Measurements from ENCODE around the gene KLHDC7B.

DNA sequence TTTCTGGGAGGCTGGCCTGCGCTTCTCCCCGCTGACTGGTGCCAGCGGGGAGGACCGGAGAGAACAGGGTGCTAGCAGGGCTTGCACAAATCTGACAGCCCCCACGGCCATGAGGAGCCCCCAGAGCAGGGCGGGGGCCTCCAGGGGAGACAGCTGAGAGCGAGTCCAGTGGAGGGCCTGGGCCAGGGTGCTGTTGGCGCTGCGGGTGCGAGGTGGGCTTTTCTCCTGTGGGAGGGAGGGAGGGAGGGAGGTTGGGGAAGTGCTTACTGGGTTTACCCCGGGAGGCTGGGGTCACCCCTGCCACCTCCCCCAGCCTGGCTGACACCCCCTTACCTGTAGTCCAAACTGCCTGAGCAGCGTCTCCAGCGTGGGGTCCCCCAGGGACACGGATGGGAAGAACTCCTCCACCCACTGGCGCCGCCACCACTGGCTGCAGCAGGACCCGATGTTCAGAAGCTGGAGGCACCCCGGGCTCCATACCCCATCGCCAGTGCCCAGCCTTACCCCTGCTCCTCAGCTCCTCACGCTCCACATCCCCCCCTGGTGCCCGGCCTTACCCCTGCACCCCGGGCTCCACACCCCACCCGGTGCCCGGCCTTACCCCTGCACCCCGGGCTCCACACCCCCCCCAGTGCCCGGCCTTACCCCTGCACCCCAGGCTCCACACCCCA, 42.1 kb upstream of the KLHDC7B start:
- TF ChIP-seq, protein P1, sequence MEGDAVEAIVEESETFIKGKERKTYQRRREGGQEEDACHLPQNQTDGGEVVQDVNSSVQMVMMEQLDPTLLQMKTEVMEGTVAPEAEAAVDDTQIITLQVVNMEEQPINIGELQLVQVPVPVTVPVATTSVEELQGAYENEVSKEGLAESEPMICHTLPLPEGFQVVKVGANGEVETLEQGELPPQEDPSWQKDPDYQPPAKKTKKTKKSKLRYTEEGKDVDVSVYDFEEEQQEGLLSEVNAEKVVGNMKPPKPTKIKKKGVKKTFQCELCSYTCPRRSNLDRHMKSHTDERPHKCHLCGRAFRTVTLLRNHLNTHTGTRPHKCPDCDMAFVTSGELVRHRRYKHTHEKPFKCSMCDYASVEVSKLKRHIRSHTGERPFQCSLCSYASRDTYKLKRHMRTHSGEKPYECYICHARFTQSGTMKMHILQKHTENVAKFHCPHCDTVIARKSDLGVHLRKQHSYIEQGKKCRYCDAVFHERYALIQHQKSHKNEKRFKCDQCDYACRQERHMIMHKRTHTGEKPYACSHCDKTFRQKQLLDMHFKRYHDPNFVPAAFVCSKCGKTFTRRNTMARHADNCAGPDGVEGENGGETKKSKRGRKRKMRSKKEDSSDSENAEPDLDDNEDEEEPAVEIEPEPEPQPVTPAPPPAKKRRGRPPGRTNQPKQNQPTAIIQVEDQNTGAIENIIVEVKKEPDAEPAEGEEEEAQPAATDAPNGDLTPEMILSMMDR (IDR thresholded peaks at IDR 0.05), result no peak
- TF ChIP-seq TEAD1 (CRISPR knock-in tag; IDR thresholded peaks at IDR 0.05) (no peak), JUN (CRISPR knock-in tag; IDR thresholded peaks at IDR 0.05) (no peak), ZNF138 (CRISPR knock-in tag; conservative IDR thresholded peaks at IDR 0.05) (no peak), ESRRA (CRISPR knock-in tag; IDR thresholded peaks at IDR 0.05; ENCODE audit: borderline replicate concordance) (no peak)
- TF ChIP-seq, protein P2, sequence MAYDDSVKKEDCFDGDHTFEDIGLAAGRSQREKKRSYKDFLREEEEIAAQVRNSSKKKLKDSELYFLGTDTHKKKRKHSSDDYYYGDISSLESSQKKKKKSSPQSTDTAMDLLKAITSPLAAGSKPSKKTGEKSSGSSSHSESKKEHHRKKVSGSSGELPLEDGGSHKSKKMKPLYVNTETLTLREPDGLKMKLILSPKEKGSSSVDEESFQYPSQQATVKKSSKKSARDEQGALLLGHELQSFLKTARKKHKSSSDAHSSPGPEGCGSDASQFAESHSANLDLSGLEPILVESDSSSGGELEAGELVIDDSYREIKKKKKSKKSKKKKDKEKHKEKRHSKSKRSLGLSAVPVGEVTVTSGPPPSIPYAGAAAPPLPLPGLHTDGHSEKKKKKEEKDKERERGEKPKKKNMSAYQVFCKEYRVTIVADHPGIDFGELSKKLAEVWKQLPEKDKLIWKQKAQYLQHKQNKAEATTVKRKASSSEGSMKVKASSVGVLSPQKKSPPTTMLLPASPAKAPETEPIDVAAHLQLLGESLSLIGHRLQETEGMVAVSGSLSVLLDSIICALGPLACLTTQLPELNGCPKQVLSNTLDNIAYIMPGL (CRISPR knock-in tag; IDR thresholded peaks at IDR 0.05), result no peak
- TF ChIP-seq, protein P3, sequence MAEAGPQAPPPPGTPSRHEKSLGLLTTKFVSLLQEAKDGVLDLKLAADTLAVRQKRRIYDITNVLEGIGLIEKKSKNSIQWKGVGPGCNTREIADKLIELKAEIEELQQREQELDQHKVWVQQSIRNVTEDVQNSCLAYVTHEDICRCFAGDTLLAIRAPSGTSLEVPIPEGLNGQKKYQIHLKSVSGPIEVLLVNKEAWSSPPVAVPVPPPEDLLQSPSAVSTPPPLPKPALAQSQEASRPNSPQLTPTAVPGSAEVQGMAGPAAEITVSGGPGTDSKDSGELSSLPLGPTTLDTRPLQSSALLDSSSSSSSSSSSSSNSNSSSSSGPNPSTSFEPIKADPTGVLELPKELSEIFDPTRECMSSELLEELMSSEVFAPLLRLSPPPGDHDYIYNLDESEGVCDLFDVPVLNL (CRISPR knock-in tag; IDR thresholded peaks at IDR 0.05; ENCODE audit: borderline replicate concordance, low read depth), result no peak
- TF ChIP-seq, protein P4, sequence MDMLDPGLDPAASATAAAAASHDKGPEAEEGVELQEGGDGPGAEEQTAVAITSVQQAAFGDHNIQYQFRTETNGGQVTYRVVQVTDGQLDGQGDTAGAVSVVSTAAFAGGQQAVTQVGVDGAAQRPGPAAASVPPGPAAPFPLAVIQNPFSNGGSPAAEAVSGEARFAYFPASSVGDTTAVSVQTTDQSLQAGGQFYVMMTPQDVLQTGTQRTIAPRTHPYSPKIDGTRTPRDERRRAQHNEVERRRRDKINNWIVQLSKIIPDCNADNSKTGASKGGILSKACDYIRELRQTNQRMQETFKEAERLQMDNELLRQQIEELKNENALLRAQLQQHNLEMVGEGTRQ (CRISPR knock-in tag; IDR thresholded peaks at IDR 0.05), result no peak
- TF ChIP-seq, protein P5, sequence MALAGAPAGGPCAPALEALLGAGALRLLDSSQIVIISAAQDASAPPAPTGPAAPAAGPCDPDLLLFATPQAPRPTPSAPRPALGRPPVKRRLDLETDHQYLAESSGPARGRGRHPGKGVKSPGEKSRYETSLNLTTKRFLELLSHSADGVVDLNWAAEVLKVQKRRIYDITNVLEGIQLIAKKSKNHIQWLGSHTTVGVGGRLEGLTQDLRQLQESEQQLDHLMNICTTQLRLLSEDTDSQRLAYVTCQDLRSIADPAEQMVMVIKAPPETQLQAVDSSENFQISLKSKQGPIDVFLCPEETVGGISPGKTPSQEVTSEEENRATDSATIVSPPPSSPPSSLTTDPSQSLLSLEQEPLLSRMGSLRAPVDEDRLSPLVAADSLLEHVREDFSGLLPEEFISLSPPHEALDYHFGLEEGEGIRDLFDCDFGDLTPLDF (CRISPR knock-in tag; IDR thresholded peaks at IDR 0.05), result no peak
